ENCODE measurements around the gene CCNG1. TPM values are rescaled to one million over a fixed set of nuclear protein-coding genes. Genes with fewer than 3 reads are reported as not detected.
"Not testable (repeated sequence)": the region's sequence is repeated elsewhere in the genome, so short reads cannot be mapped to it uniquely, and the experiment has no call there.

Gene CCNG1
- polyA plus RNA-seq, 6 donors from 2014 or later, result 71.2 to 148 (median 94.1) TPM

DNA sequence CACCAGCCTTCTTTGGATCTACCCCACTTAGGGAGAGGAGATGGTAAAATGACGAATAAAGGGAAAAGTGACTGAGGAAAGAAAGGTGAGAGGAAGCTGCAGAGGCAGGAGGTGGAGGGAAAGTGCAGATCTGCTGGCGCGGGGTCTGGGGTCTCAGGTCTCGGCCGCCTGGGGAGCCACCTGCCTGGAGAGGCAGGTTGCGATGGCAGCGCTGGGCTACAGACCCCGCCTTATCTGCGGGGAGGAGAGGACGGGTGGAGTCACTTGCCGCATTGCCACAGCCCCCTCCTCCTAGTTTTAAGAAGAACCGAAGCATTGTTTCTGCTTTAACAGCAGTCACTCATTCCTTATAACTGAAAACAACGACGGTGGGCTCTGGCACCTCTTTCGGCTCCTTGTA lies 21.7 kb upstream of the CCNG1 start:
- H3K27me3 Mint-ChIP-seq, result peaks cover 30 to 33% (median 32%) of the 10 kb centered on the region in 3 donors
- not testable (repeated sequence) for H3K36me3 Mint-ChIP-seq; H3K9me3 Mint-ChIP-seq; H3K4me1 Mint-ChIP-seq; DNase-seq; H3K27ac Mint-ChIP-seq; ATAC-seq (ENCODE audit: low read depth in 2 of 2); H3K4me3 Mint-ChIP-seq

GRCh38 chr5:163424836-163425235 lies 12.6 kb upstream of the CCNG1 start:
- ATAC-seq (ENCODE audit: low read depth in 2 of 2) (no peak), DNase-seq (no peak)
- no peak overlapping the region for H3K4me3 Mint-ChIP-seq
- H3K36me3 Mint-ChIP-seq, result no peaks in the 10 kb centered on the region
- peaks cover 6 to 8% (median 6%) of the 10 kb centered on the region in 3 donors for H3K4me1 Mint-ChIP-seq
- H3K27me3 Mint-ChIP-seq, result peaks cover 0 to 6% (median 0%) of the 10 kb centered on the region in 3 donors
- no peaks in the 10 kb centered on the region for H3K9me3 Mint-ChIP-seq
- no peak overlapping the region for H3K27ac Mint-ChIP-seq

DNA sequence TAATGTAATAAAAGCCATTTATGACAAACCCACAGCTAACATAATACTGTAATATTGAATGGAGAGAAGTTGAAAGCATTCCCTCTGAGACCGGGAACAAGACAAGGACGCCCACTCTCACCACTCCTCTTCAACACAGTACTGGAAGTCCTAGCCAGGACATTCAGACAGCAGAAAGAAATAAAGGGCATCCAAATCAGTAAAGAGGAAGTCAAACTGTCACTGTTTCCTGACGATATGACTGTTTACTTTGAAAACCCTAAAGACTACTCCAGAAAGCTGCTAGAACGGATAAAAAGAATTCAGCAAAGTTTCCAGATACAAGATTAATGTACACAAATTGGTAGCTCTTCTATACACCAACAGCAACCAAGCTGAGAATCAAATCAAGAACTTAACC lies 11.3 kb upstream of the CCNG1 start:
- H3K9me3 Mint-ChIP-seq; H3K27me3 Mint-ChIP-seq; DNase-seq; H3K4me1 Mint-ChIP-seq; H3K36me3 Mint-ChIP-seq; ATAC-seq (ENCODE audit: low read depth in 2 of 2): not testable (repeated sequence)
- peak overlapping the region in 1 of 8 donors; percentile 8 for H3K4me3 Mint-ChIP-seq
- peak overlapping the region in 3 of 6 donors; percentile 66 to 86 (median 71) for H3K27ac Mint-ChIP-seq

DNA sequence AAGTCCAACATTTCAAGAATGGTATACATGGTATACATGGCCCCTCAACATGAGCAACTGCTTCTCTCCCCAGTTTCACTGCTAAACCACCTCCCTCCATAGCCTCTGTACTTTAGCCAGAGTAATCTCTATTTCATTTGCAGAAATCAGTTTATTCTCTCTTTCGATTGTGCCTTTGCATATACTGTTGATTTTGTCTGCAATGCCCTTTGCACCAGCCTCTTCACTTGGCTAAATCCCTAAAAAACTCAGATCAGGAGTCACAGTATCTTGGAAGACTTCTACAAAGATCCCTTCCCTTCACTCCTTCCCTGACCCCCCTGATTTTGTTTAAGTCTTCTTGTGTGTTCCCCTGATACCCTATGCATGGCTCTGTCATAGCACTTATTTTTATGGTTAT lies 4.9 kb upstream of the CCNG1 start:
- Mint-ChIP-seq H3K4me3 (no peak overlapping the region), H3K27ac (peak overlapping the region in 1 of 6 donors; percentile 5), H3K9me3 (no peaks in the 10 kb centered on the region), H3K36me3 (no peaks in the 10 kb centered on the region), H3K4me1 (peaks cover 4 to 12% (median 11%) of the 10 kb centered on the region in 3 donors), H3K27me3 (peaks cover 0 to 15% (median 0%) of the 10 kb centered on the region in 3 donors)
- DNase-seq (no peak), ATAC-seq (ENCODE audit: low read depth in 2 of 2) (no peak)

DNA sequence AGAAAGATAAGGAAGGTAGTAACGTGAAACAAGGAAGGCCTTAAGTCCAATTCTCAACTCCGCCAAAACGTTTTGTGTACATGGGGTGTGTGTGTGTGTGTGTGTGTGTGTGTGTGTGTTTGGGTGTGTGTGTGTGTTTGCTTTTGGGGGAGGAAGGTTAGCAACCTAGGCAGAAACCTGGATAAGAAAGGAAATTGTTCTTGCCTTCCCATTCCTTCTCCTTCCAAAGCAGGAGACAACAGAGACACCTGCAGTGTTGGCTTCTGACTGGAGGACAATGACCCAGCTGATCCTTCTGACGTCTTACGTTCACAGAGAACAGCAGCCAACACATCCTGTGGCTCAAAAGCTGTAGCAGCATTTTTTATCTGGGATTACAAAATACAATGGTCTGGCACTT lies 4.1 kb upstream of the CCNG1 start:
- Mint-ChIP-seq H3K9me3 (no peaks in the 10 kb centered on the region), H3K27ac (peak overlapping the region in 1 of 6 donors; percentile 23), H3K4me3 (peak overlapping the region in 1 of 8 donors; percentile 29), H3K27me3 (peaks cover 0 to 15% (median 0%) of the 10 kb centered on the region in 3 donors), H3K36me3 (no peaks in the 10 kb centered on the region), H3K4me1 (peaks cover 9 to 16% (median 14%) of the 10 kb centered on the region in 3 donors)
- DNase-seq (no peak), ATAC-seq (ENCODE audit: low read depth in 2 of 2) (no peak)

DNA sequence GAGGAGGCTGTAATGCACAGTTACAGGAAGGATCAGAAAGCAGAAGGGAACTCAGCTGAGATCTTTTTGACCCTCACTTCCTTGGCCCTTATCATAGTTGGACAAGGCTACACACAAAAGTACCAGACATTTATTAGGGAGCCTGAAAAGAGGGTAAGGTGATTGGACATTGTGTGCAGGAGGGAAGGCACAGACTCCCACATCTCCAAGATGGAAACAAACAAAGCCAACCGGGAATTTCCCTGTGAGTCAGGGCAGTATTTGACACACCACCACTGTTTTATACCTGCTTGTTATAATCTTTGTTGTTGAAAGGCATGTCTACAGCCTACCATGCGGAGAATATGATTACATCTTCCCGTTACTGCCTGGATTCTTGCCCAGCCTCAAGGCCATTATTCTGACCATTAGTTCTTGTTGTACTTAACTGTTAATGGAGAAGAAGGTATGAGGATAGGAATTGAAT lies 3.0 kb upstream of the CCNG1 start:
- Mint-ChIP-seq H3K4me3 (peak overlapping the region in 1 of 8 donors; percentile 30), H3K4me1 (peaks cover 11 to 28% (median 21%) of the 10 kb centered on the region in 3 donors), H3K27me3 (peaks cover 0 to 15% (median 0%) of the 10 kb centered on the region in 3 donors), H3K27ac (no peak overlapping the region), H3K9me3 (no peaks in the 10 kb centered on the region), H3K36me3 (no peaks in the 10 kb centered on the region)
- no peak for DNase-seq
- no peak for ATAC-seq (ENCODE audit: low read depth in 2 of 2)

GRCh38 chr5:163436515-163436914 lies 880 bp upstream of the CCNG1 start:
- H3K9me3 Mint-ChIP-seq, result no peaks in the 10 kb centered on the region
- no peak for DNase-seq
- no peak for ATAC-seq (ENCODE audit: low read depth in 2 of 2)
- H3K4me3 Mint-ChIP-seq, result peak overlapping the region; percentile 83 to 97 (median 94)
- H3K36me3 Mint-ChIP-seq, result no peaks in the 10 kb centered on the region
- peak overlapping the region in 4 of 6 donors; percentile 24 to 95 (median 72) for H3K27ac Mint-ChIP-seq
- H3K4me1 Mint-ChIP-seq, result peaks cover 14 to 32% (median 21%) of the 10 kb centered on the region in 3 donors
- H3K27me3 Mint-ChIP-seq, result peaks cover 0 to 15% (median 0%) of the 10 kb centered on the region in 3 donors

DNA sequence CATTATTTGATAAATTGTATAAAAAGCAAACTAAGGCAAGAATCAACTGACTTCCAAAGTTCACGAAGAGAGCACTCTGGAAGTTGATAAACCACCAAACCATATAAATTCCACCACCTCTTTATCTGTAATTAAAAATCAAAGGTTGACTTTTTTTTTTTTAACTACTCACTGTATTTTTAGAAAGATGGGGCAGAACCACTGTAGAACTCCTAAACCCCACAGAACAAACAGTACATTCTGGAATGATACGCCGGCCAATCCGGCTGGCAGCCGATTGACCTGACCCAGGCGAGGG lies 435 bp upstream of the CCNG1 start:
- ATAC-seq (ENCODE audit: low read depth in 2 of 2), result no peak
- Mint-ChIP-seq H3K27me3 (peaks cover 0 to 15% (median 0%) of the 10 kb centered on the region in 3 donors), H3K36me3 (peaks cover 0 to under 1% of the 10 kb centered on the region in 2 donors), H3K27ac (peak overlapping the region; percentile 60 to 95 (median 94)), H3K9me3 (no peaks in the 10 kb centered on the region), H3K4me1 (peaks cover 14 to 32% (median 21%) of the 10 kb centered on the region in 3 donors), H3K4me3 (peak overlapping the region; percentile 83 to 97 (median 94))
- no peak for DNase-seq

- H3K4me1 Mint-ChIP-seq, result peaks cover 14 to 32% (median 21%) of the 10 kb centered on the region in 3 donors
- ATAC-seq (ENCODE audit: low read depth in 2 of 2) (no peak), DNase-seq (no peak)
- H3K36me3 Mint-ChIP-seq, result peaks cover 0 to 6% of the 10 kb centered on the region in 2 donors
- H3K27ac Mint-ChIP-seq, result no peak overlapping the region
- no peaks in the 10 kb centered on the region for H3K9me3 Mint-ChIP-seq
- no peaks in the 10 kb centered on the region for H3K27me3 Mint-ChIP-seq
- peak overlapping the region in 5 of 8 donors; percentile 42 to 97 (median 86) for H3K4me3 Mint-ChIP-seq
Measured at GRCh38 chr5:163439092-163439425, 1.7 kb downstream of the CCNG1 start.

DNA sequence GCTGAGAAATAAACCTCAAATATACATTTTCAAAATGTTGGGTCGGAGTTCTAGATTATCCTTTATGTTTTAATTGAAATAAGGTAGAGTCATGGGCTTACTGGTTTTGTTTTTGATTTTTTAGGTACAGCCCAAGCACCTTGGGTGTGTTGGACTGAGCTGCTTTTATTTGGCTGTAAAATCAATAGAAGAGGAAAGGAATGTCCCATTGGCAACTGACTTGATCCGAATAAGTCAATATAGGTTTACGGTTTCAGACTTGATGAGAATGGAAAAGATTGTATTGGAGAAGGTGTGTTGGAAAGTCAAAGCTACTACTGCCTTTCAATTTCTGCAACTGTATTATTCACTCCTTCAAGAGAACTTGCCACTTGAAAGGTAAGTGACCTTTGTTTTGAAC lies 3.6 kb downstream of the CCNG1 start:
- Mint-ChIP-seq H3K9me3 (no peaks in the 10 kb centered on the region), H3K27ac (no peak overlapping the region), H3K4me1 (peaks cover 14 to 32% (median 21%) of the 10 kb centered on the region in 3 donors), H3K27me3 (no peaks in the 10 kb centered on the region), H3K4me3 (peak overlapping the region in 1 of 8 donors; percentile 66), H3K36me3 (peaks cover 0 to 6% of the 10 kb centered on the region in 2 donors)
- DNase-seq, result no peak
- no peak for ATAC-seq (ENCODE audit: low read depth in 2 of 2)

DNA sequence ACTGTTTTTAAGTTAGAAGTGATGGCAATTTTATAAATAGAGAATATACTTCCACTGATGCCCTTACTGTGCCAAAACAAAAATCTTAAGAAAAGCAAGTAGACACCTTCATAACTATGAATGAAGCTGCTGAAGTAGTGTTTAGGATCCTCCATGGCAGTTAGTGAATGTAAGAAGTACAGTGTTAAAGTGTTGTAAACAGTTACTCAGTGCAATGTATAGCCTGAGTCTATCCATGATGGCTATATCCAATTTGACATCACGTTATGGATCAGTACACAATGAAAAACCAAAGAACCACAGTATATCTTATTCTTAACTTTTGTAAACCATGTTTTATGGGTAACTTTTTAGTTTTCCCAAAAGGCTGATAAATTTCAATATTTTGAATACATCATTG lies 7.1 kb downstream of the CCNG1 start:
- Mint-ChIP-seq H3K4me3 (no peak overlapping the region), H3K27me3 (no peaks in the 10 kb centered on the region), H3K9me3 (no peaks in the 10 kb centered on the region), H3K36me3 (peaks cover 0 to 6% of the 10 kb centered on the region in 2 donors), H3K4me1 (peaks cover 0 to 4% (median 3%) of the 10 kb centered on the region in 3 donors), H3K27ac (no peak overlapping the region)
- ATAC-seq (ENCODE audit: low read depth in 2 of 2), result no peak
- no peak for DNase-seq

GRCh38 chr5:163445345-163445744 lies 8.0 kb downstream of the CCNG1 start:
- Mint-ChIP-seq H3K36me3 (peaks cover 0 to 6% of the 10 kb centered on the region in 2 donors), H3K27ac (no peak overlapping the region)

GRCh38 chr5:163447191-163447590 lies 9.8 kb downstream of the CCNG1 start:
- no peak for ATAC-seq (ENCODE audit: low read depth in 2 of 2)
- H3K36me3 Mint-ChIP-seq, result peaks cover 0 to 7% of the 10 kb centered on the region in 2 donors
- H3K4me1 Mint-ChIP-seq, result no peaks in the 10 kb centered on the region
- no peaks in the 10 kb centered on the region for H3K9me3 Mint-ChIP-seq
- H3K27me3 Mint-ChIP-seq, result no peaks in the 10 kb centered on the region
- no peak overlapping the region for H3K4me3 Mint-ChIP-seq
- no peak for DNase-seq
- peak overlapping the region in 2 of 6 donors; percentile 54 to 86 for H3K27ac Mint-ChIP-seq

More at GRCh38 chr5:163445345-163445744, 8.0 kb downstream of the CCNG1 start:
- no peak for ATAC-seq (ENCODE audit: low read depth in 2 of 2)
- no peaks in the 10 kb centered on the region for H3K27me3 Mint-ChIP-seq
- peaks cover 0 to 1% (median 0%) of the 10 kb centered on the region in 3 donors for H3K4me1 Mint-ChIP-seq
- H3K4me3 Mint-ChIP-seq, result no peak overlapping the region
- DNase-seq, result no peak
- H3K9me3 Mint-ChIP-seq, result no peaks in the 10 kb centered on the region

DNA sequence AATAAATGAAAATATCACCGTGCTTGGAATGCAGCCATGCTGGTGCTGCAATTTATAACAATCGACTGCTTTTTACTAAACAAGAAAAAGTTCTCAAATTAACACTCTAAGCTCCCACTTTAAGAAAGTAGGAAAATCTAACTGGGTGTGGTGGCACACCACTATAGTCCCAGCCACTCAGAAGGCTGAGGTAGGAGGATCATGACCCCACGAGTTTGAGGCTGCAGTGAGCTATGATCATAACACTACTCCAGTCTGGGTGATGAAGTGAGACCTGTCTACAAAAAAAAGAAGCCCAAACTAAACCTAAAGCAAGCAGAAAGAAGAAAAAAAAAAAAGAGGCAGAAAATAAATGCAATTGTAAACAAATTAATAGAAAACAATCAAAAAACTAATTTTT lies 10.5 kb downstream of the CCNG1 start:
- H3K27ac Mint-ChIP-seq, result no peak overlapping the region
- ATAC-seq (ENCODE audit: low read depth in 2 of 2), result no peak
- H3K27me3 Mint-ChIP-seq, result no peaks in the 10 kb centered on the region
- H3K4me3 Mint-ChIP-seq, result no peak overlapping the region
- no peak for DNase-seq
- H3K36me3 Mint-ChIP-seq, result peaks cover 0 to 5% of the 10 kb centered on the region in 2 donors
- no peaks in the 10 kb centered on the region for H3K4me1 Mint-ChIP-seq
- no peaks in the 10 kb centered on the region for H3K9me3 Mint-ChIP-seq

DNA sequence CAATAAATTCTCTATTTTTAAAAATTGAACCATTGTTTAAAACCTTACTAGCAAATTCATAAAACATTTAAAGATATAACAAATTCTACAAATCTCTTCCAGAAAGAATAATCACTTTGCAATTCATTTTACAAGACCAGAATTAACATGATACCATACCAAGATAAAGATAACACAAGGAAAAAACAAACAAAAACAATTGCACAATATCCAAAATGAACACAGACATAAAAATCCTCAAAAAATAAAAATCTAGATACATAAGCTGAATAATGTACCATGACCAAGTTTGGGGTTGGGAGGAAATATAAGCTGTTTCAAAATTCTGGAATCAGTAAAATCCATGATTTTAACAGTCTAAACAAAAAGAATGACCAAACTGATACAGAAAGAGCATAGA lies 11.1 kb downstream of the CCNG1 start:
- Mint-ChIP-seq H3K27ac (peak overlapping the region in 2 of 6 donors; percentile 47 to 62), H3K9me3 (no peaks in the 10 kb centered on the region), H3K4me3 (no peak overlapping the region), H3K4me1 (no peaks in the 10 kb centered on the region), H3K36me3 (peaks cover 0 to 5% of the 10 kb centered on the region in 2 donors), H3K27me3 (no peaks in the 10 kb centered on the region)
- no peak for ATAC-seq (ENCODE audit: low read depth in 2 of 2)
- DNase-seq, result no peak

All from naive B cell (primary cell).